Measurements from ENCODE around the gene PMVK.
"Not testable (repeated sequence)": the region's sequence is repeated elsewhere in the genome, so short reads cannot be mapped to it uniquely, and the experiment has no call there.

The PMVK gene

GRCh38 chr1:154908129-154908528 lies 28.4 kb downstream of the PMVK start:
- not testable (repeated sequence) for H3K36me3 Mint-ChIP-seq, H3K4me1 Mint-ChIP-seq, H3K9me3 Mint-ChIP-seq, H3K27ac Mint-ChIP-seq, H3K4me3 Mint-ChIP-seq, H3K27me3 Mint-ChIP-seq, DNase-seq
- CTCF ChIA-PET, result interaction anchor here (1.5 kb wide), 1 partner anchor 17 kb away, joined by 3 read pairs; no protein-coding TSS in a partner anchor

GRCh38 chr1:154906621-154907081 lies 29.9 kb downstream of the PMVK start:
- Mint-ChIP-seq H3K27ac (no peak overlapping the region), H3K9me3 (no peaks in the 10 kb centered on the region), H3K36me3 (no peaks in the 10 kb centered on the region), H3K27me3 (peaks cover 5% of the 10 kb centered on the region), H3K4me3 (no peak overlapping the region), H3K4me1 (no peaks in the 10 kb centered on the region)
- CTCF ChIA-PET, result interaction anchor here (0.6 to 1.9 kb wide), 8 partner anchors 15 to 135 kb away, joined by 3 to 5 read pairs (median 4); no protein-coding TSS in a partner anchor
- no peak for DNase-seq

GRCh38 chr1:154902938-154903566 lies 33.5 kb downstream of the PMVK start:
- H3K4me3 Mint-ChIP-seq, result no peak overlapping the region

GRCh38 chr1:154901591-154901990 lies 34.9 kb downstream of the PMVK start:
- DNase-seq, result no peak
- H3K4me3 Mint-ChIP-seq, result no peak overlapping the region
- peaks cover 15% of the 10 kb centered on the region for H3K27me3 Mint-ChIP-seq
- H3K9me3 Mint-ChIP-seq, result no peaks in the 10 kb centered on the region
- no peaks in the 10 kb centered on the region for H3K4me1 Mint-ChIP-seq
- no peaks in the 10 kb centered on the region for H3K36me3 Mint-ChIP-seq
- CTCF ChIA-PET, result no interaction called here
- no peak overlapping the region for H3K27ac Mint-ChIP-seq

More at GRCh38 chr1:154902938-154903566, 33.5 kb downstream of the PMVK start:
- H3K9me3 Mint-ChIP-seq, result no peaks in the 10 kb centered on the region
- H3K4me1 Mint-ChIP-seq, result no peaks in the 10 kb centered on the region
- CTCF ChIA-PET, result no interaction called here
- no peaks in the 10 kb centered on the region for H3K36me3 Mint-ChIP-seq
- peaks cover 7% of the 10 kb centered on the region for H3K27me3 Mint-ChIP-seq
- H3K27ac Mint-ChIP-seq, result no peak overlapping the region
- DNase-seq, result no peak

GRCh38 chr1:154899041-154899440 lies 37.5 kb downstream of the PMVK start:
- CTCF ChIA-PET, result no interaction called here
- Mint-ChIP-seq H3K9me3 (no peaks in the 10 kb centered on the region), H3K4me3 (no peak overlapping the region), H3K36me3 (no peaks in the 10 kb centered on the region), H3K4me1 (no peaks in the 10 kb centered on the region), H3K27me3 (peaks cover 26% of the 10 kb centered on the region), H3K27ac (no peak overlapping the region)
- no peak for DNase-seq

- no peaks in the 10 kb centered on the region for H3K9me3 Mint-ChIP-seq
- H3K27me3 Mint-ChIP-seq, result peaks cover 26% of the 10 kb centered on the region
- H3K4me1 Mint-ChIP-seq, result peaks cover 4% of the 10 kb centered on the region
- H3K4me3 Mint-ChIP-seq, result no peak overlapping the region
- no peaks in the 10 kb centered on the region for H3K36me3 Mint-ChIP-seq
- no peak for DNase-seq
- CTCF ChIA-PET, result no interaction called here
- no peak overlapping the region for H3K27ac Mint-ChIP-seq
Observed at GRCh38 chr1:154896771-154897286, 39.7 kb downstream of the PMVK start.

- Mint-ChIP-seq H3K27ac (no peak overlapping the region), H3K4me1 (peaks cover 4% of the 10 kb centered on the region), H3K36me3 (no peaks in the 10 kb centered on the region), H3K27me3 (peaks cover 26% of the 10 kb centered on the region), H3K9me3 (no peaks in the 10 kb centered on the region), H3K4me3 (no peak overlapping the region)
- CTCF ChIA-PET, result interaction anchor here (0.7 to 1.0 kb wide), 2 partner anchors 14 to 17 kb away, joined by 3 to 5 read pairs; no protein-coding TSS in a partner anchor
- no peak for DNase-seq
Observed at GRCh38 chr1:154895798-154896197, 40.7 kb downstream of the PMVK start.

- H3K27ac Mint-ChIP-seq, result no peak overlapping the region
- no peaks in the 10 kb centered on the region for H3K9me3 Mint-ChIP-seq
- peaks cover 19% of the 10 kb centered on the region for H3K27me3 Mint-ChIP-seq
- CTCF ChIA-PET, result interaction anchor here (1.0 to 2.2 kb wide), 4 partner anchors 13 to 53 kb away, joined by 3 to 6 read pairs (median 3); partner anchors contain the start of gene PMVK
- no peak overlapping the region for H3K4me3 Mint-ChIP-seq
- H3K36me3 Mint-ChIP-seq, result no peaks in the 10 kb centered on the region
- H3K4me1 Mint-ChIP-seq, result peaks cover 14% of the 10 kb centered on the region
- no peak for DNase-seq
Observed at GRCh38 chr1:154891452-154891851, 45.1 kb downstream of the PMVK start.

- Mint-ChIP-seq H3K4me1 (peaks cover 25% of the 10 kb centered on the region), H3K27ac (no peak overlapping the region), H3K9me3 (no peaks in the 10 kb centered on the region), H3K27me3 (peaks cover 7% of the 10 kb centered on the region), H3K36me3 (no peaks in the 10 kb centered on the region), H3K4me3 (no peak overlapping the region)
- CTCF ChIA-PET, result interaction anchor here (1.3 kb wide), 1 partner anchor 10 kb away, joined by 3 read pairs; no protein-coding TSS in a partner anchor
- no peak for DNase-seq
Observed at GRCh38 chr1:154888757-154889156, 47.8 kb downstream of the PMVK start.

- CTCF ChIA-PET, result interaction anchor here (1.0 kb wide), 1 partner anchor 50 kb away, joined by 4 read pairs; the partner anchor contains the start of gene PMVK
Observed at GRCh38 chr1:154886281-154887015, 50.1 kb downstream of the PMVK start.

GRCh38 chr1:154884869-154885701 lies 51.4 kb downstream of the PMVK start:
- no peaks in the 10 kb centered on the region for H3K9me3 Mint-ChIP-seq
- CTCF ChIA-PET, result interaction anchor here (1.3 kb wide), 1 partner anchor 216 kb away, joined by 3 read pairs; no protein-coding TSS in a partner anchor
- H3K27ac Mint-ChIP-seq, result no peak overlapping the region
- H3K27me3 Mint-ChIP-seq, result peaks cover 19% of the 10 kb centered on the region
- peaks cover 21% of the 10 kb centered on the region for H3K4me1 Mint-ChIP-seq
- H3K4me3 Mint-ChIP-seq, result no peak overlapping the region
- no peaks in the 10 kb centered on the region for H3K36me3 Mint-ChIP-seq
- no peak for DNase-seq

More at GRCh38 chr1:154886281-154887015, 50.1 kb downstream of the PMVK start:
- DNase-seq, result peak; percentile 30
- Mint-ChIP-seq H3K27ac (no peak overlapping the region), H3K36me3 (no peaks in the 10 kb centered on the region), H3K9me3 (no peaks in the 10 kb centered on the region), H3K4me3 (no peak overlapping the region), H3K4me1 (peaks cover 21% of the 10 kb centered on the region), H3K27me3 (peaks cover 19% of the 10 kb centered on the region)

- Mint-ChIP-seq H3K9me3 (no peaks in the 10 kb centered on the region), H3K27me3 (peaks cover 19% of the 10 kb centered on the region), H3K4me1 (peaks cover 21% of the 10 kb centered on the region), H3K4me3 (no peak overlapping the region), H3K27ac (no peak overlapping the region), H3K36me3 (no peaks in the 10 kb centered on the region)
- DNase-seq, result no peak
- CTCF ChIA-PET, result interaction anchor here (1.3 kb wide), 1 partner anchor 215 kb away, joined by 3 read pairs; no protein-coding TSS in a partner anchor
Observed at GRCh38 chr1:154883919-154884868, 52.3 kb downstream of the PMVK start.
